Astrocyte of the cerebellum (primary cell): ENCODE results near the gene ZNF331.
"Not testable (repeated sequence)": the region's sequence is repeated elsewhere in the genome, so short reads cannot be mapped to it uniquely, and the experiment has no call there.

ENCODE experiments used
- DNase-seq: peaks from one replicate; pipeline ENCODE4 v3.0.0-alpha.2; 2011; ENCODE audit warnings: low read depth
- H3K4me3 ChIP-seq: 2 replicates; pipeline ENCODE4 v1.5.1; 2011; ENCODE audit warnings: mild to moderate bottlenecking, low read depth, low read length, moderate library complexity
- CTCF ChIP-seq: IDR thresholded peaks from 2 replicates; pipeline ENCODE4 v1.5.1; 2012; ENCODE audit warnings: low read length, low read depth, moderate library complexity, mild to moderate bottlenecking; ENCODE audit errors: missing control alignments
- in situ Hi-C: cut with HindIII; loops from 2 replicates; pipeline ENCODE4 v1.10.0; 2017; ENCODE audit warnings: low sequenced_read_pairs

Gene ZNF331

GRCh38 chr19:53507523-53508442 lies 30.2 kb upstream of the ZNF331 start:
- no peak for DNase-seq
- H3K4me3 ChIP-seq, result no peak overlapping the region
- no peak for TF ChIP-seq CTCF
- in situ Hi-C loops, result no loop called here

GRCh38 chr19:53509443-53509842 lies 28.5 kb upstream of the ZNF331 start:
- in situ Hi-C loops, result no loop called here
- TF ChIP-seq CTCF, result no peak
- H3K4me3 ChIP-seq, result no peak overlapping the region
- DNase-seq, result no peak

DNA sequence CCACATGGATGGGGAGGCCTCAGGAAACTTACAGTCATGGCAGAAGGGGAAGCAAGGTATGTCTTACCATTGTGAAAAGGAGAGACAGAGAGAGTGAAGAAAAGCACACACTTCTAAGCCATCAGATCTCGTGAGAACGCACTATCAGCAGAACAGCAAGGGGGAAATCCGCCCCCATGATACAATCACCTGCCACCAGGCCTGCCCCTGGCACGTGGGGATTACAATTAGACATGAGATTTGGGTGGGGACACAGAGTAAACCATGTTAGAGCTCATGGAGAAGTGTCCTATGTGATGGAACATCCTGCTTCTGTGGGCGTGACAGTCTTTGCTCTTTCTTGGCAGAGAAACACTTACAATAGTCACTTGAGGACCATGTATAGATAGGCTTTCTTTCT lies 28.1 kb upstream of the ZNF331 start:
- in situ Hi-C loops, result no loop called here
- TF ChIP-seq CTCF, result no peak
- no peak for DNase-seq
- no peak overlapping the region for H3K4me3 ChIP-seq

DNA sequence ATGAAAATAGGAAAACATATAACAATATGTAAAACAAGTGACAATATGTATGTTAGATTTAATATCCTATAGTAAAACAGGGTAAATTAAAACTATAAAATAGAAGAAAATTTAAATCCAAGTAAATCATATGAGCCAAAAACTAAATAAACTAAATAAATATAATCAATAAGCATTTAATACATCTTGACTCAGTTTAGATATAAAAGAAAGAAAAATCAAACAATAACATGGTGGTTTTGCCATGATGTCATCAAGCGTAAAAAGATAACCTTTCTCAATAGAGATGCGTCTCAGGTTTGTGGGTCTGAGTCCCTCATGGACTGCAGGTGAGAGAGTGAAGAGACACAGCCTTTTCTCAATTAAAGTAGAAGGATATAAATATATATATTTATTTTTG lies 26.6 kb upstream of the ZNF331 start:
- in situ Hi-C loops, result no loop called here
- no peak for DNase-seq
- no peak for TF ChIP-seq CTCF

DNA sequence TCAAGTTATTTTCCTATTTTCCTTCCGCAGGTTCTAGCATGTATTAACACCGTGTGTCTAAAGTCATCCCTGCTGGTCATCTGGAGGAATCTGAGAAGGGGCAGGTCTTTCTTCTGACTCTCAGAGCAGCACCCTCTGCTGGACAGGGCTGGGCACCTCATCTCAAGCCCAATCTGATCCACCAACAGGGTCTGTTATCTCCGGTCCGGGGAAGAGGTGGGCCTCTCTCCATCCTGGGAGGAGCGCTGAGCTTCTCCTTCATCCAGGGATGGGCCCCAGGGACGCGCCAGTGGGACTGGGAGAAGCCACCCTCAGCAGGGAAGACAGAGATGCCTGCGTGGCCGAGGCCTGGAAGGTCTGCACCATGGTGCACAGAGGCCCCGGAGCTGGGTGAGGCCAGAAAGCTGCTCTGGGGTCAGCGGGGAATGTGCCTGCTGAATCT lies 26.0 kb upstream of the ZNF331 start:
- peak; percentile 17 for TF ChIP-seq CTCF
- in situ Hi-C loops, result no loop called here
- no peak overlapping the region for H3K4me3 ChIP-seq
- no peak for DNase-seq

More for the DNA sequence above, 26.6 kb upstream of the ZNF331 start:
- H3K4me3 ChIP-seq, result no peak overlapping the region

GRCh38 chr19:53515047-53515446 lies 22.9 kb upstream of the ZNF331 start:
- DNase-seq, in situ Hi-C loops, H3K4me3 ChIP-seq: not testable (repeated sequence)

GRCh38 chr19:53517114-53517741 lies 20.7 kb upstream of the ZNF331 start:
- DNase-seq, result no peak
- in situ Hi-C loops, result no loop called here
- no peak overlapping the region for H3K4me3 ChIP-seq
- no peak for TF ChIP-seq CTCF
